Stimulated activated CD4-positive, alpha-beta T cell treated with anti-CD3 and anti-CD28 coated beads, Interleukin-1b, Interleukin-23, amount 100 ng/mL, for 24 hours (primary cell): ENCODE data around the gene PPP3CA.

ENCODE experiments used
- DNase-seq, 4 experiments: peaks; one replicate each; pipeline ENCODE4 v3.0.0-alpha.2; 2020; ENCODE audit warnings: low read depth in 4 of 4, low spot score in 1 of 4

Gene PPP3CA

DNA sequence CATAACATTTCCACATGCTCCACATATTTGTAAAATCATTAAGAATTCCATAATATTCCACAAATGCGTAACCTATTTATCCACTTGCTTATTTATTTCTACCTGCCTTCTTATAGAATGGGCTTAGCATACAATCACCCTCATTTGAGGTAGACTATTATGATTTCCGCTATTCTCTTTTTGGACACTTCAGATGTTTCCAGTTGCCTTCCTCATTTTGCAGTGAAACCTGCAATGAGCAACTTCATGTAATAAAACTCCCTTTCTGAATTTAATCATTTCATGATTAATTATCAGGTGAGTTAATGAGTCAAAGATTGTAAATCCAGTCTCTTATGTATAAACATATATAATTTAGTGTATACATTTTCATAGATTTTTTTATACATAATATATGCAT lies 58.0 kb downstream of the PPP3CA start:
- no peak for DNase-seq

DNA sequence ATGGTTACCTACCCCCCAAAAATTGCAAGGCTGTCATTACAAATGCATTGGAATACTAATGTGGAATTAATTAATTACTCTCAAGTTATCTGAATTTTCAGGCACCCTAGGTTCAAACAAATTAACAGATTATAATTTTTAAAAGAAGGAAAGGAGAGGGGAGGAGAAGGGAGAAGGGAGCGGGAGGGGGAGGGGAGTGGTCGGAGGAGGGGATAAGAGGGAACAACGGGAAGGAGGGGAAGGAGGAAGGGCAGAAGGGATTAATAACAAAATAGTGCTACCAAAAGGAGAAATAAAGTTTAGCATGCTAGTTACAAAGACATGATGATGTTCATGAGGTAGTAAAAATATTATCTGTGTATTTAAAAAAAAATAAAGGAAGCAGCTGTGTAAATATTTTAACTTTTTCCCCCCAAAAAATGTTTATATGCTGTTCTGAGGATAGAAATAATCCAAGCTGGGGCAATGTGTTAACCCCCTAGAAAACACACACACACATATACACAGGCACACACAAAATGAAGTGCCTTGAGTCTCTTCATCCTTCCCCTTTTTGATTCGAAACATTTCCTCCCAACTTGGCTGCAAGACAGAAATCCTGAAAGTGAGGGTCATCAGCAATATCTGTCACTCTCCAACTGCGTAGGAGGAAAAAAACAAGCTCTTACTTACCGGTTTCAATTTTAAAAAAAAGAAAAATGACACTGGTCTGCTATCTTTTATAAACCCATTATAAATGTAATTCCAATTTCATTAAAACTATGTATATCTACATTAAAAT lies 58.8 kb downstream of the PPP3CA start:
- DNase-seq = no peak

DNA sequence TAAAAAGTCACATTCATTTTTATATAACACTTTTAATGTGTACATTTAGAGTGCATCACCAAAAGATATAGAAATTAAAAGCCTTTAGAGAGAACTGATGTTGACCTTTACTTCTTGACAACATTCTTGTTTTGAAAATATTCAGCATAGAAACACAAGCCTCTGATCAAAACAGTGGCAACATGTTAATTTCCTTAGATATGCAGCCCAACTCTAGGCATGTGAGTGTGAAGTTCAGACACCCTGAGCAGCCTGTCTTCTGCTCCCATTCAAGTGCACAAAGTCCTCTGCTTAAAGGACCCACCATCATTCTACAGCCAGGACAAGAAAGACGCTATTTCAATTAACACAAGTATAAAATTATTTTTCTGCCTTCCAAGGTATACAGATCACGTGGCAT lies 60.0 kb downstream of the PPP3CA start:
- DNase-seq = no peak

DNA sequence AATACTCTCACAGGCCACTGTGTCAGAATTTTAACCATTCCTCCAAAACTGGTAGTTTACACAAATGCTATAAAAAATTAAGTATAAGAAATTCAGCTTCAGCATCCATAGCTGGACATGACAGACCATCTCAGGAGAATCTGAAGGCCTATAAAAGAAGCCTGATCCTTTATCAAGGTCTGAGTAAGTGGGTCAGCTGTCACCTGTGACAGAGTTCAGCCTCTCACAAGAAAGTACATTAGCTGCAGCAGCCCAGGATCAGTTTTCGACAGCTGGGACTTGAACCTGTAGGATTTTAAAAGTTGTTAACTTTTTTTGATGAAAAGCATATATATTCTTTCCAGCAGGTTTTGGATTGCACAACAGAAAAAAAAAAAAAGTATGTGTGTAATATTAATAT lies 60.7 kb downstream of the PPP3CA start:
- DNase-seq = no peak

DNA sequence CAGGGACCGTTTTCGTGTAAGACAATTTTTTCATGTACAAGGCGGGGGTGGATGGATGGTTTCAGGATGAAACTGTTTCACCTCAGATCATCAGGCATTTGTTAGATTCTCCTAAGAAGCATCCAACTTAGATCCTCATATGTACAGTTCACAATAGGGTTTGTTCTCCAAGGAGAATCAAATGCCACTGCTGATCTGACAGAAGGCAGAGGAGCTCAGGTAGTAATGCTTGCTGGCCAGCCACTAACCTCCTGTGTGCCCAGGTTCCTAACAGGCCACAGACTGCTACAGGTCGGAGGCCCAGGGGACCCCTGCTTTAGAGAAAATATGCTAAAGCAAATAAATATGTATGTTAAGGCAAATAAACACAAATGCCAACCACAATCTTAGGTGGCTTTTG lies 61.3 kb downstream of the PPP3CA start:
- DNase-seq = no peak

DNA sequence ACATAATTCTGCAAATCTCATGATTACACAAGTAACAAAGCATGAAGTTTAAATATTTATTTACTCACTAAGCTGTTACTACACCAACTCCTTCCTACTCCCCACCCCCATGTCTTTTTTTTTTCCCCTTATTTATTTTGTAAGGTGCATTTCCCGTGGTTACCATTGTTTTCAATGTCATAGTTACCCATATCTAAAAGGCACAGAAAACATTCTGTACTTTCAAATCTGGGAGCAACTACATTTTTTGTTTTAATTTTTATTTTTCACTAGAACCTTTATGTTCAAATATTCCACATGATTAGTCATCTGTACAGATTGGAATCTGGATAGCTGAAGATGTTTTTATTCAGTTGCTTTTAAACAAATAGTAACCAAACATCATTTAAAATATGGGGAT lies 62.8 kb downstream of the PPP3CA start:
- no peak for DNase-seq

DNA sequence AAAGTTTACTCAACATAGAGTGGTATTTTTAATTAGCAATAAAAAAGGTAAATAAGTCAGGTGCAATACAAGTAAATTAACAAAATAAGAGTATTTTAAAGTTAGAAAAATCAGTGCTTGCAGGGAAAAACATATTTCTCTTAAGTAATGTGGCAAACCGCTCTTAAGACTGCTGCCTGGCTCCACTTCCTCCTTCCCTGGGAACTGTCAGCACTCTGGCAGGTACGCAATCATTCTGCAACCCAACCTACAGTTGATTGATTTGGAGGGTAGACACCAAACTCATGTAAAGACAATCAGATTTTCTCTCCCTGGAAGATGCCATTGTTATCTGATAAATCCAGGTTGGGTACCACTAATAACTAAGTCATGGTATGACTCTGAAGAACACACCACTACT lies 63.9 kb downstream of the PPP3CA start:
- DNase-seq = no peak

DNA sequence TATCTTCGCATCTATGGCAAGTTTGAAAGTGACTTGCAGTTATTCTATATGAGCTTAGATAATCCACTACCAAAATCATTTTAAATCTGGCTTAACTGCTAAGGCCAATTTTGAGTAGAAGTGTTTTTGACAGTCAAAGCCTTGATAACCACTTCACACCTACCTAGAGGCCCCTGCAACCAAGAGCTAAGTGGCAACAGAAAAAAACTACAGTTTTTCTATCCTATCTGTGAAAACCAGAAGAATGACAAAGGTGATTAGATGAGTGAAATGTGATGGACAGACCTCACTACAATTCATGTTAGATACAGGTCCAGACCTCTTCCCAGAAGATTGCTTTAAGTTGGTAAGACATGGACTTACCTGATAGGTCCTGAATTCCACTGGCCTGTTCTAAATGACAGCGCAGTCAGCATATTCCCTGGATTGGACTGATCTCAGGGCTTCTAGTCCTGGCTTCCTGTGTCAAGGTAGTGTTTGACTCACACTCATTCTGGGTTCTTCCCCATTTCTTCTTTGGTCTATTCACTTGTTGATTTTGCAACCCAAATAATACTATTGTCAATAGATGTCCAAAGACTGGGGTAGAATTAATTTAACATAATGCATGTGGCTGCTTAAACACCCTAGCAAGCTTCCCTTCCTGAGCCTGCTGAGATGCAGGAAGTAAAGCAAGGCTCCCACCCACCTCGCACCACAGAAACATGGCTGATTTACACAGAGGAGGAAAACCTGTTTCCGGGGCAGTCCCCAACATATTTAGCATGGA lies 65.1 kb downstream of the PPP3CA start:
- DNase-seq = peak in 1 of 4 experiments; percentile 10

DNA sequence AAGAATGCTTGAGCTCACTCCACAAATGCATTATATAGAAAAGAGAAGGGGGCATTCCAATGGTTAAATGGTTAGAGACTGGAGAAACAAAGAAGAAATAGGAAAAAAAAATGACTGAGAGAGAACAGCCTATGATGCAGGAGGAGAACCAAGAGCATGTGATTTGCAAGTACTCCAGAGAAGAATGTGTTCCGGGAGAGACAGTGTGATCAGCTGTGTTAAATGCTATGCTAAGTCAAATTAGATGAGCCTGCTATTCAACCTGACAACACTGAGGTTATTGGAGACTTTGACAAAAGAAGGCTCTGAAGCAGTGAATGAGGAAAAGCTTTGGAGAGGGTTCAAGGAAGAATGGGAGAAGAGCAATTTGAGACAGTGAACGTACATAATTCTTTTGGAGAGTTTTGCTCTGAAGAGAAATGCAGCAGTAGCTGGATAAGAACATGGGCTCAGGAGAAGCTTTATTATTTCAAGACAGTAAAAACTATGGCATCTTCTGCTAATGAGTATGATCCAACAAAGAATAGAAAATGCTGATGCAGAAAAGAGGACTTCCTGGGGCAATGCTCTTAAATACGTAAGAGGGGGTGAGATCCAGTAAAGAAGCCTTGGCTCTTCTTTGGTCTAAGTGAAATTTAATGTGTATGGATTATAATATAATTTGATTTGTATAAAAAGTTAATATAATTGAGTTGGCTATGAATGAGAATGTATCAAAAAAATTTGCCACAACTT lies 66.3 kb downstream of the PPP3CA start:
- DNase-seq = no peak

DNA sequence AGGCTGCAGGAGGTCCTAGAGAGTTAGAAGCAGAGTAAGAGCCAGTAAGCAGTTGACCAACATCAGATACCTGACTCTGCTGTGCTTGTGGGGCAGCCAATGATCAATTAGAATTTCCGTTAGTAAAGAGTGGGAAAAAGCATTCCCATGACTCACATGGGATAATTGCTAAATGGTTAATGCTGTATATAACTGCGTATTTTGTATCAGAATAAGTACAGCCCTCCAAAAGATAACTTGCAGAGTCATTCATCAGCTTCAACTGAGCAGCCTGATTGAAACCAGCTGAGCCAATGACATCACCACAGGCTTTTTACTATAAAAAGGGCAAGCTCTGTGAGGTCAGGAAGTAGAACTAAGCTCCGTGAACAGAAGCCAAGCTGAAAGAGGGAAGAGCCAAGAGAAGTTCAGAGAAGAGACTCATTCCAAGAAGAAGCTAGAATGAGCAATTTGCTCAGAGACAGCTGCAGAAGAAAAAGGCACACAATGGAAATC lies 67.9 kb downstream of the PPP3CA start:
- no peak for DNase-seq

DNA sequence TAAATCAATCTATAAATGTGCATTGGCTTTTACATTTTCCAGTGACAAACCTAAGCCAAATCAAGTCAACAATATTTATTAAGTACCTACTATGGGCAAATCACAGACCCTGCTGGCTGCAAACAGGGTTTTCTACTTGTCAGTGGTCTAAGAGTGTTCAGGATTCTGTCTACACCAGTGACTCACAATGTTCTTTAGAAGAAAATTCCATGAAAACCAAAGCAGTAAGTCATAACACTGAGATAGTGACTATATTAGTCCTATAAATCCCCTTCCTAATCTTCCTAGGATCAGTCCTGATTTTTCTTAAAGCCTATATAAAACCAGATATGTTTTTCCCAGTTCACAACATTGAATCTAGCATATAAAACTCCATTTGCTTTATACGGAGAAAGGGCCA lies 69.7 kb downstream of the PPP3CA start:
- DNase-seq = no peak

DNA sequence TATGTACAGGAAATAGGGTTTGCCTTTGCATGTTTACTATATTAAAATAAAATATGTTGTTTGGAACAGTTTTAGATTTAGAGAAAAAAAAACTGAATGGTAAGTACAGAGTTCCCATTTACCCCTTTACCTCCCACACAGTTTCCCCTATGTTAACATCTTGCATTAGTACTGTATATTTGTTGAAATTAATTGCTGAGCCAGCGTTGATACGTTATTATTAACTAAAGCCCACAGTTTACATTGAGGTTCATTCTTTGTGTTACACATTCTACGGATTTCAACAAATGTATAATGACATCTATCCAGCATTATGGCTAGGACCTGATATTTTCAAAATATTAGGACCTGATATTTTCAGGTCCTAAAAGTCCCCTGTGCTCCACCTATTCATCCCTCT lies 70.7 kb downstream of the PPP3CA start:
- no peak for DNase-seq

DNA sequence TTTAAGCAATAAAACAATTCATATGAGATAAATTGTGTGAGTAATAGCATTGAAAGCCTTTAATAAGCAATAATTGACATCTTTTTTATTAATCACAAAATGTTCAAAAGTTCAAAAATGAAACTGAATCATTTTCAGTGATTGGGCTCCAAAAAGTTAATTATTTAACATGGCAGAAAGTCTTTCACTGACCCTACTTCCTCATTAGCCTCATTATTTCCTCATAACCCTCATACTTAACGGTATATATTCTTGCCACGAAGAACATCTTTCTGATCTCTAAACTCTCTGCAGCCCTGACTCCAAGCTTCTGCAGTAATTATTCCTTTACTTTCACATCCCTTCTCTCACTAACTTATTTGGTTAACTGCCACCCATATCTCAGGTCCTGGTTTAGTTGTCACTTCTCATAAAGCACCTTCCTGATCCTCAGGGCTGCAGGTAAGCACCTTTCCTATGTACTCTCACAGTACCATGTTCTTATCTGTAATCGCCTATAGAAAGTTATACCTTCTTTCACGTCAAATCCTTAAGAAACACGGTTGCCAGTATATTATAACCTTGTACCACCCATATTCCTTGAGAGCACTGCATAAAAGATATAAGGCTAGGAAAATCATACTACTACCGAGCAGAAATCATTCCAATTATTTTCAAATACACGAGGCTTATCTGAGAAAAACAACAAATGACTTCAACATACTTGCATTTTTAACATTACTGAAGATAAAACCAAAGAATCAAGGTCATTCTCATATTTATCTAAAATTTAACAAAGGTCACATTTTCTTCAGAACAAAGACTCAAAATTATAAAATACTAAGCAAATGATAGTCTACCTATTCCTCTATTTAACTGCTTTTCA lies 72.2 kb downstream of the PPP3CA start:
- DNase-seq = no peak

DNA sequence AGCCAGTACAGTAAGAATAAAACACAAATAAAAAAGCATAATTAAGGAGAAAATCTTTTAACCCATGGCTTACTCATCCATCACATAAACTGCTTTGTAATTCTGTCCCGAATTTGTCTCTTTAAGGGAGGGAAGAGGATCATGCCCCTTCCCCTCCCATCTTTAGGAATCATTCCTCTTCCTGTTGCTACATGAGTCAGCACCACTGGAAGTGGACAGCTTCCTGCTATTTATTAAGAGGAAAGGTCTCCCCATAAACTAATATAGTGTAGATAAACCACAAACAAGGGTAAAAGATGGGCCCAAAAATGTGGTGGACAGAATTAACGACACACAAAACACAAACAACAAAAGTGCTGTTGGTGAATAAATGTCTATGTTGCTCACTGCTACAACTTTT lies 75.8 kb downstream of the PPP3CA start:
- no peak for DNase-seq

DNA sequence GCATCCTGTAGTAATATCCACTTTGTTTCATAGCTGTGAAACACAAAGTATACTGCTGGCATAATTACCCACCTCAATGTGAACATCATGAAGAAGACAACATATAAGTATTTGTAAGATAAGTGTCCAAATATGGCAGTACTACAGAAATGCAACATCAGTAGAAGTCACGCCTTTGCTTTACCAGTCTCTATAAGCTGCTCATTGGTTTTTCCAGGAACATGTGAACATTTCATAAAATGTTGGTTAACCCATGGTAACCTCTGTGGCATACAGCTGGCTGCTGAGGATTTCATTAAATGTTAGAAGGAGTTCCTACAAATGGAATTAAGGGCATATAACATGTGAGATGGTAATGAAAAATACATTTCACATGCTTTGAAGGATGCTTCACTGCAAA lies 77.6 kb downstream of the PPP3CA start:
- no peak for DNase-seq

DNA sequence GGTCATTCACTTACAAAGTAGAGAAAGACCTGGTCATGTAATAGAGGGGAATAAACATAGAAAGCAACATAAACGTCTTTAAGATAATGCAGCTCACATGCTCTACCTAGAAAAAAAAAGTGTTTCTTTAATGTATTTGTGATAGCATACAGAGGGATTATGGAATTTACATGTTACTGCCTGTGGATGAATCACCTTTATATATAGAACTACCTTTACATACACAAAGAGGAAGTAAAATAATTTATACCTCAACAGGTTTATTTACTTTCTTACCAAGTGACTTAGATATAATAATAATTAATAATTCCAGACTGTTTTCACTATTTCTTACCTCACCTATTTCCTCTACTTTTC lies 81.5 kb downstream of the PPP3CA start:
- DNase-seq = no peak

DNA sequence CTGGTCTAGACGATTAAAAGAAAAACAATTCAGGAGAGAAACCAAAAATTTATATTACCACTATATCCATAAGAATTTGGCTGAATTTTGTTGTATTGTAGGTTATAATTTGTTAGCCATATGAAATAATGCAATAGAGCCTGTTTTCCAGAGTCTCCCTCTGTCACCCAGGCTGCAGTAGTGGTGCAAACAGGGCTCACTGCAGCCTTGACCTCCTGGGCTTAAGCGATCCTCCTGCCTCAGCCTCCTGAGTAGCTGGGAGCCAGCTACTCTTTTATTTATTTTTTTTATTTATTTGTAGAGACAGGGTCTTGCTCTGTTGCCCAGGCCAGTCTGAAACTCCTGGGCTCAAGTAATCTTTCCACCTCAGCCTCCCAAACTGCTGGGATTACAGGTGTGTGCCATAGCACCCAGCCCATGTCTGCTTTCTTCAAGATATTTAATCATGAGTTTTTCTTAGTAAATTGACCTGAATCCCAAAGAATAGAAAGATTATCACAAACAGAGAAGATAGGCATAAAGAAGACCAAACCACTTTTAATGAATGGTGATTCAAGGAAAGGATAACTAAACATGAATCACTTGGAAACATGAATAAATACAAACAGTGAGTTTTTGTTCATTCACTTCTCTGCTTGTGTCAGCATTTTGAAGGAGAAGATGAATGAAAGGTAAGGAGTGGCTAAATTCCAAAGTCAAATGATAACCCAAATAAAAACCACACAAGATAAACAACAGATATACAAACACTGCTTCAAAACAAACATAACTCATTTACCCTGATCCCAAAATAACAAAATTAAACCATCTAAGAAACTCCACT lies 82.1 kb downstream of the PPP3CA start:
- DNase-seq = no peak

DNA sequence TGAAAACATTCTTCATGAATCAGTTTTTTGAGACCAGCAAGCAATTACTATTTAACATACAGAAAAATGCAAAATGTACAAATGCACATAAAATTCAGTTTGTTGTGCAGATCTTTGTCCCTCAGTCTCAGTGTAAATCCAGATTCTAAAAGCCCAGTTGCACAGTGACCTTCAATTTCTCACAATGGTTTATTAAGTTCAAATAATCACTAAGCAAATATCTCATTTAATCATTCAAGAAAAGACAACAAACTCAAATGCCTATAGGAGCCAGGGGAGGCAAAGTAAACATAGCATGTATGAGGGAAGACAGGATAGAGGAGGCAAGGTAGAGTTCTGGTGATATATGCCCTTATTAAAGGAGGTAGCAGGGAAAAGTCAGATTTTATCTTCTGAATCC lies 82.8 kb downstream of the PPP3CA start:
- no peak for DNase-seq

DNA sequence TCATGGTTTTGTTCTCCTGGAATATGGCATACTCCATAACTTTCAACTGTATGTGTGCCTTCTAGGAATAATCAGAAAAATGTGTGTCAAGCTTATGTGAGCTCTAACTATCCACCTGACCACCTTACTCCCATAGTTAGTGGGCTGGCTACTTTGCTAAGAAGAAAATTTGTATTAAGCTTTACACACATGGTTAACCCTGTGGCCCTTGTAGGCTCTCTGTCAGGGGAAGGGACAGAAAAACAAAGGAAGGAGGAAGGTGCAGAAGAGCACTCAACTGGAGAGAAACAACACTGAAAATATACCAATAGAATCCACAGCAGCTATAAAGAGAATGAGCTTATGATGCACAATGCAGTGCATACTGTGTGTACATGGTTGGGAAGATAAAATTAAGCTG lies 84.6 kb downstream of the PPP3CA start:
- no peak for DNase-seq

DNA sequence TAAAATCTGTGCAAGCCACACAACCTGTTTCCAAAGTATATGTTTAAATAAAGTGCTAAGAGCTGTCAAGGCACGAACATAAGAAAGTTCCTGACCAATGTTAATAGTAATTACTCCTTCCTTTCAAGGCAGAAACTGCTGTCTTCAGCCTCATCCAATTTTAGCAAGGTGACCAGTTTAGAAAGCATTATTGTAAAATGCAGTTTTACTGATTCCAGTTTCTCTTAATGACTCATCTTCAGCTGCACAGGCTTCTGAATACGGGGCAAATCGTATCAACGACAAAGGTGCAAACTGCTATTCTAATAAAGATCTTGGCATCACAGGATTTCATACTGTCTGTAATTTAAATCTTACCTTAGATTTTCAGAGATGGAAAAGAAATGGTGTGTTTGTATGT lies 87.5 kb downstream of the PPP3CA start:
- no peak for DNase-seq
